Nephron progenitor cell (in vitro differentiated cells): ENCODE measurements around the gene AGAP1.

Experiments used
- DNase-seq: peaks from one replicate; pipeline ENCODE4 v3.0.0; 2021
- H3K27ac Mint-ChIP-seq: 2 replicates; pipeline ENCODE4 v1.8.0; 2021; ENCODE audit warnings: mild to moderate bottlenecking, moderate library complexity, mixed read lengths
- H3K27me3 Mint-ChIP-seq: 2 replicates; pipeline ENCODE4 v1.8.0; 2021; ENCODE audit warnings: mild to moderate bottlenecking, low read depth, mixed read lengths; ENCODE audit not compliant: poor library complexity
- H3K36me3 Mint-ChIP-seq: 2 replicates; pipeline ENCODE4 v1.8.0; 2021; ENCODE audit warnings: low read depth, mixed read lengths
- H3K4me1 Mint-ChIP-seq: 2 replicates; pipeline ENCODE4 v1.8.0; 2021; ENCODE audit warnings: mixed read lengths
- H3K4me3 Mint-ChIP-seq: 2 replicates; pipeline ENCODE4 v1.8.0; 2021; ENCODE audit warnings: mild to moderate bottlenecking, moderate library complexity, mixed read lengths
- H3K9me3 Mint-ChIP-seq: 2 replicates; pipeline ENCODE4 v1.8.0; 2021; ENCODE audit warnings: mild to moderate bottlenecking, moderate library complexity, mixed read lengths
- TF ChIP-seq, protein P1 (sequence below): fragments of 200-600 bp; sonication (generic); IDR thresholded peaks from 2 replicates; pipeline ENCODE4 v1.5.0; 2021; ENCODE audit warnings: antibody characterized with exemption

Gene AGAP1

DNA sequence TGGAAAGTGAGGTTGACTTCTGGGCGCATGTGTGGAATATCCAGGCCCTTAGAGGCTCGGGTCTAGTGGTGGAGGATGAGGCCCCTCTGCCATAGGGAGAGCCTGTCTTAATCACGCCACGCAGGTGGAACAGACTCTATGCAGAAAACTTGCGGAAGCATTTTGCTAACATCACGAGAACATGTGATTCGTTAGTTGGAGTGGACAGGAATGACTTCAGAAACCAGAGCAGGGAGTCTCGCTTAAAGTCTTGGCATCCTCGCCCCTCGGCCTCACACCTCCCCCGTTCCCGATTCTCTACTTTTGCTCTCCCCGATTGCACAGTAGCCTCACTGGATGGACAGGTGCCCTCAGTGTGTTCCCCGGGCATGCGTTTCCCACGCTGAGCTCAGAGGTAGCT is 340.9 kb downstream of the AGAP1 start:
- TF ChIP-seq, protein P1, sequence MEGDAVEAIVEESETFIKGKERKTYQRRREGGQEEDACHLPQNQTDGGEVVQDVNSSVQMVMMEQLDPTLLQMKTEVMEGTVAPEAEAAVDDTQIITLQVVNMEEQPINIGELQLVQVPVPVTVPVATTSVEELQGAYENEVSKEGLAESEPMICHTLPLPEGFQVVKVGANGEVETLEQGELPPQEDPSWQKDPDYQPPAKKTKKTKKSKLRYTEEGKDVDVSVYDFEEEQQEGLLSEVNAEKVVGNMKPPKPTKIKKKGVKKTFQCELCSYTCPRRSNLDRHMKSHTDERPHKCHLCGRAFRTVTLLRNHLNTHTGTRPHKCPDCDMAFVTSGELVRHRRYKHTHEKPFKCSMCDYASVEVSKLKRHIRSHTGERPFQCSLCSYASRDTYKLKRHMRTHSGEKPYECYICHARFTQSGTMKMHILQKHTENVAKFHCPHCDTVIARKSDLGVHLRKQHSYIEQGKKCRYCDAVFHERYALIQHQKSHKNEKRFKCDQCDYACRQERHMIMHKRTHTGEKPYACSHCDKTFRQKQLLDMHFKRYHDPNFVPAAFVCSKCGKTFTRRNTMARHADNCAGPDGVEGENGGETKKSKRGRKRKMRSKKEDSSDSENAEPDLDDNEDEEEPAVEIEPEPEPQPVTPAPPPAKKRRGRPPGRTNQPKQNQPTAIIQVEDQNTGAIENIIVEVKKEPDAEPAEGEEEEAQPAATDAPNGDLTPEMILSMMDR, result no peak
- peak overlapping the region; percentile 9 for H3K27ac Mint-ChIP-seq
- peaks cover 35% of the 10 kb centered on the region for H3K4me1 Mint-ChIP-seq
- no peak for DNase-seq
- no peaks in the 10 kb centered on the region for H3K27me3 Mint-ChIP-seq
- no peaks in the 10 kb centered on the region for H3K9me3 Mint-ChIP-seq
- no peak overlapping the region for H3K4me3 Mint-ChIP-seq
- peaks cover 20% of the 10 kb centered on the region for H3K36me3 Mint-ChIP-seq

DNA sequence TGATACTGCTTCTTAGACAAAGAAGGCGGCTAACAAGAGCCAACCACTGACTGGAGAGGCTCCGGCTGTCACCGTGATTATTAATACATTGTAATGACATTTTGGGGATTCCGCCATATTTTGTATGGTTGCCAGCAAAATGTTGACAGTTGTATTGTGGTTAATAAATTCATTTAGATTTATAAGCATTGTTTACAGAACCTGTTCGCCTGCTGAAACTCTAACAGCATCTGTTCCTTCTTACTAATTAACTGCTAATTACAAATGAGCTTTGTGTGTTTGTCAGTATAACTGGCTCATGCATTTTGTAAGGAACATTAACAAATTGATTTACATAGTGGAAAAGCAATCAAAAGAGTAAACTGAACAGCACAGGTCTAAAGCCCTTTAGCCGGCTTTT is 342.0 kb downstream of the AGAP1 start:
- Mint-ChIP-seq H3K4me1 (peaks cover 35% of the 10 kb centered on the region), H3K4me3 (no peak overlapping the region), H3K27ac (no peak overlapping the region), H3K27me3 (no peaks in the 10 kb centered on the region), H3K9me3 (no peaks in the 10 kb centered on the region), H3K36me3 (peaks cover 18% of the 10 kb centered on the region)
- DNase-seq, result no peak
- TF ChIP-seq, protein P1, result no peak

DNA sequence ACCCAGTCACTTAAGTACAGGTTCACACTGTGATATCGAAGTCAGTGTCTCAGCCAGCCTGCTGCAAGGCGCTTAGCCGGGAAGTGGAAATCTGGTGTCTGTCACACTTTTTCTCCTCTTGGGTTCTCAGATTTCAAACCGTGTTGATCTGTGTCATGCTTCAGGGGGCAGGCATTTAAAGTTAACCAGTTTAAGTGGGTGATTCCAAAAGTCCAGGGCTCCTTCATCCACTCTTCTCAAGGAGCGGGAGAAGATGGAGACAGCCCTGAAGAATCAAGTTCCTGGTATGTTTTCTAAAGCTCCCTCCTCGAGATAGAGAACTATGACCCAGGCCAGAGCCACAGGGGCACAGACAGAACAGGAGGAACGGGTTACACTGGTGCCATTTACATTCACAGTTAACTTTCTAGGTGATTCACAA is 342.7 kb downstream of the AGAP1 start:
- H3K4me1 Mint-ChIP-seq, result peaks cover 35% of the 10 kb centered on the region
- peak overlapping the region; percentile 40 for H3K4me3 Mint-ChIP-seq
- peaks cover 11% of the 10 kb centered on the region for H3K36me3 Mint-ChIP-seq
- TF ChIP-seq, protein P1, result no peak
- peak; percentile 34 for DNase-seq
- H3K27me3 Mint-ChIP-seq, result no peaks in the 10 kb centered on the region
- peak overlapping the region; percentile 82 for H3K27ac Mint-ChIP-seq
- H3K9me3 Mint-ChIP-seq, result no peaks in the 10 kb centered on the region

DNA sequence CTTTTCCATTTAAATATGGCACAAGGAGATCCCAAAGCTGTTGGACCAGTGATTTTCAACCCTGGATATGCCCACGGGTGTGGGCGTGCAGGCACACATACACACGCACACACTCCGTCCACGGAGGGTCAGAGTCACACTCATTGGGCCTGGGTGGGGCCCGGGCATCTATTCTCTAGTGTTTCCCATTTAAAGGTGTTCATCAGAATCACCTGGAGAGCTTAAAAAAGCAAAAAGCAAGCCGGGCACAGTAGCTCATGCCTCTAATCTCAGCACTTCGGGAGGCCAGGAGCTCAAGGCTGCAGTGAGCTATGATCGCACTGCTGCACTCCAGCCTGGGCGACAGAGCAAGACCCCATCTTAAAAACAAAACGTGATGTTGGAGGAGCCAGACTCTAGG is 345.4 kb downstream of the AGAP1 start:
- H3K27me3 Mint-ChIP-seq, result no peaks in the 10 kb centered on the region
- no peaks in the 10 kb centered on the region for H3K9me3 Mint-ChIP-seq
- peaks cover 3% of the 10 kb centered on the region for H3K36me3 Mint-ChIP-seq
- H3K4me3 Mint-ChIP-seq, result no peak overlapping the region
- peaks cover 38% of the 10 kb centered on the region for H3K4me1 Mint-ChIP-seq
- TF ChIP-seq, protein P1, result no peak
- H3K27ac Mint-ChIP-seq, result no peak overlapping the region
- no peak for DNase-seq

DNA sequence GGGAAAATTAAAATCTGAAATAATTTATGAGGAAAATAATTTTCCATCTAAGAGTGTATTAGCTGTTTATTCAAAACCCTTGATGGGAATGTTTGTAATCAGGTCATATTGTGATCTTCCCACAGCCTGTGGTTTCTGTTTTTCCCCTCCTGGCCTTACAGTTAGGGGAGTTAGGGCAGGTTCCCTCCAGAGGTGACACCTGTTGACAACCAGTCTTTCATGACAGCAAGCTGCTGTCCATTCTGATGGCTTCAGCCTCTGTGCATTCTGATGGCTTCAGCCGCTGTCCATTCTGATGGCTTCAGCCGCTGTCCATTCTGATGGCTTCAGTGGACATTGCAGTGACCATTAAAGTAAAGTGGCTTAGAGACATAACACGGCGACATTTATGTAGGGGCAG is 346.1 kb downstream of the AGAP1 start:
- H3K36me3 Mint-ChIP-seq, result peaks cover 9% of the 10 kb centered on the region
- peaks cover 36% of the 10 kb centered on the region for H3K4me1 Mint-ChIP-seq
- no peaks in the 10 kb centered on the region for H3K9me3 Mint-ChIP-seq
- TF ChIP-seq, protein P1, result no peak
- no peak overlapping the region for H3K4me3 Mint-ChIP-seq
- no peak overlapping the region for H3K27ac Mint-ChIP-seq
- H3K27me3 Mint-ChIP-seq, result no peaks in the 10 kb centered on the region
- no peak for DNase-seq

DNA sequence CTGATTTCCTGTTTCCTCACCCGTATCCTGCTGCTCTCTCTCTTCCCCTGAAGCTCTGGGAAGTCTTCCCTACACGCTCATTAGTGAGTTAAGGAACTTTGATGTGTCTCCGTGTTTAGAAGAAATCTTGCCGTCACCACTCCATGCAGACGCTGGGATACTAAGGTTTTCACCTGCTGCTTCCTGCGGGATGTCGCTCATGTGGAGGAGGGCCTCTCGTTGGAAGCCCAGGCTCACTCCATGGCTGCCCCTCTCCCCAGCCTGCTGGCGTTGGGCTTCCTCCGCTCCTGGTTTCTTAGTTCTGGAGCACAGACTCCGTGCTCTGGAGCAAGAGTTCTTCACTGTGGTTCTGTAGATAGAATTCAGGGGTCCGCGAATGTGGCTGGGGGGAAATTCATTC is 348.0 kb downstream of the AGAP1 start:
- DNase-seq, result no peak
- TF ChIP-seq, protein P1, result no peak
- H3K4me1 Mint-ChIP-seq, result peaks cover 24% of the 10 kb centered on the region
- no peak overlapping the region for H3K4me3 Mint-ChIP-seq
- H3K36me3 Mint-ChIP-seq, result peaks cover 9% of the 10 kb centered on the region
- no peaks in the 10 kb centered on the region for H3K27me3 Mint-ChIP-seq
- H3K9me3 Mint-ChIP-seq, result no peaks in the 10 kb centered on the region
- H3K27ac Mint-ChIP-seq, result no peak overlapping the region
